Esophagus squamous epithelium (tissue), 5 donors: ENCODE data around the gene PRKG1. TPM values are rescaled to one million over a fixed set of nuclear protein-coding genes. Genes with fewer than 3 reads are reported as not detected.

Experiments used
- DNase-seq: peaks from one replicate; lab custom pipeline; 2025; lab: John Stamatoyannopoulos, UW
- H3K27ac ChIP-seq, 4 donors: fragments of 200-600 bp; sonication (generic); one replicate each; pipeline ENCODE4 v1.5.1; 2016 to 2019; ENCODE audit warnings: mild to moderate bottlenecking in 1 of 4
- H3K27me3 ChIP-seq, 4 donors: fragments of 200-600 bp; sonication (generic); 1 replicate in 3 of 4; 2 replicates in 1 of 4; pipeline versions ENCODE4 v1.5.1 to v1.6.0; 2017 to 2021; ENCODE audit warnings: antibody characterized with exemption in 1 of 4
- H3K36me3 ChIP-seq, 3 donors: fragments of 200-600 bp; sonication (generic); one replicate each; pipeline ENCODE4 v1.5.1; 2016 to 2019
- H3K4me1 ChIP-seq, 3 donors: fragments of 200-600 bp; sonication (generic); one replicate each; pipeline ENCODE4 v1.5.1; 2017 to 2019
- H3K4me3 ChIP-seq, 4 donors: fragments of 200-600 bp; sonication (generic); 1 replicate in 3 of 4; 2 replicates in 1 of 4; pipeline ENCODE4 v1.5.1; 2016 to 2019; ENCODE audit warnings: mild to moderate bottlenecking in 2 of 4, moderate library complexity in 1 of 4
- H3K9me3 ChIP-seq, 3 donors: fragments of 200-600 bp; sonication (generic); one replicate each; pipeline ENCODE4 v1.5.1; 2016 to 2019
- CTCF ChIP-seq, 6 experiments: fragments of 450-650 bp in 4 of 6; fragments of 200-600 bp in 2 of 6; sonication (generic) in 2 of 6; IDR thresholded peaks; one replicate each; pipeline ENCODE4 v1.5.1; 2016 to 2019; ENCODE audit warnings: antibody characterized with exemption in 6 of 6, mild to moderate bottlenecking in 4 of 6, moderate library complexity in 4 of 6
- POLR2A ChIP-seq, 4 donors: fragments of 450-650 bp; IDR thresholded peaks; one replicate each; pipeline ENCODE4 v1.6.1; 2017; ENCODE audit warnings: antibody characterized with exemption in 4 of 4, mild to moderate bottlenecking in 4 of 4, moderate library complexity in 3 of 4
- WGBS, 2 donors: methylation state at CpG; one replicate each; pipeline ENCODE4 v1.1.5; 2018; 5-methylcytosine and 5-hydroxymethylcytosine counted together
- intact Hi-C: fragments of 100-400 bp; cut with DNase I; formaldehyde crosslinking; loops from one replicate; pipeline ENCODE4 v1.15.0; 2022
- total RNA-seq, 4 donors: library from RNA; depleted of rRNA; stranded (reverse); fragments of >200 nt; gene quantifications; one replicate each; pipeline ENCODE4 v1.1.0, GENCODE V29; 2016
- donor health status: DM: yes; HTN: yes; CAD: no.

The PRKG1 gene
- total RNA-seq, 4 donors from 2014 or later: 2.0 to 10.9 (median 3.8) TPM

GRCh38 chr10:51935341-51935740 is 861.1 kb downstream of the PRKG1 start:
- H3K27ac ChIP-seq: no peak overlapping the region
- TF ChIP-seq POLR2A (IDR thresholded peaks at IDR 0.05): no peak
- TF ChIP-seq CTCF (IDR thresholded peaks at IDR 0.05): no peak
- no peak for DNase-seq
- no peaks in the 10 kb centered on the region for H3K36me3 ChIP-seq
- H3K27me3 ChIP-seq: no peaks in the 10 kb centered on the region
- no peak overlapping the region for H3K4me3 ChIP-seq
- no peaks in the 10 kb centered on the region for H3K4me1 ChIP-seq
- WGBS, 2 donors: 70 to 78% methylated on average over 5 of the region's 5 CpGs
- no peaks in the 10 kb centered on the region for H3K9me3 ChIP-seq
- intact Hi-C loops: no loop called here

- Histone ChIP-seq H3K4me3 (no peak overlapping the region), H3K9me3 (no peaks in the 10 kb centered on the region), H3K27me3 (no peaks in the 10 kb centered on the region), H3K27ac (no peak overlapping the region), H3K4me1 (no peaks in the 10 kb centered on the region), H3K36me3 (no peaks in the 10 kb centered on the region)
- no peak for TF ChIP-seq CTCF (IDR thresholded peaks at IDR 0.05)
- TF ChIP-seq POLR2A (IDR thresholded peaks at IDR 0.05): no peak
- no peak for DNase-seq
- intact Hi-C loops: no loop called here
- WGBS, 2 donors: 47 to 48% methylated on average over 7 of the region's 7 CpGs
These were observed 863.2 kb downstream of the PRKG1 start for GRCh38 chr10:51937308-51938140.

- H3K9me3 ChIP-seq: no peaks in the 10 kb centered on the region
- H3K4me1 ChIP-seq: peaks cover 0 to 5% (median 0%) of the 10 kb centered on the region in 3 donors
- H3K27ac ChIP-seq: no peak overlapping the region
- H3K27me3 ChIP-seq: no peaks in the 10 kb centered on the region
- 82 to 86% methylated on average over 8 to 9 of the region's 10 CpGs for WGBS, 2 donors
- no peak for DNase-seq
- intact Hi-C loops: no loop called here
- H3K4me3 ChIP-seq: no peak overlapping the region
- no peak for TF ChIP-seq CTCF (IDR thresholded peaks at IDR 0.05)
- TF ChIP-seq POLR2A (IDR thresholded peaks at IDR 0.05): no peak
- no peaks in the 10 kb centered on the region for H3K36me3 ChIP-seq
These were observed 876.2 kb downstream of the PRKG1 start for GRCh38 chr10:51950371-51950995.

GRCh38 chr10:51950996-51951555 is 876.8 kb downstream of the PRKG1 start:
- intact Hi-C loops: no loop called here
- no peaks in the 10 kb centered on the region for H3K27me3 ChIP-seq
- H3K4me1 ChIP-seq: peaks cover 0 to 5% (median 0%) of the 10 kb centered on the region in 3 donors
- no peak overlapping the region for H3K4me3 ChIP-seq
- WGBS, 2 donors: 75 to 93% methylated on average over 1 of the region's 1 CpG
- no peak overlapping the region for H3K27ac ChIP-seq
- TF ChIP-seq CTCF (IDR thresholded peaks at IDR 0.05) (no peak), POLR2A (IDR thresholded peaks at IDR 0.05) (no peak)
- H3K36me3 ChIP-seq: no peaks in the 10 kb centered on the region
- H3K9me3 ChIP-seq: no peaks in the 10 kb centered on the region
- no peak for DNase-seq

GRCh38 chr10:51951601-51952000 is 877.3 kb downstream of the PRKG1 start:
- Histone ChIP-seq H3K4me1 (peaks cover 0 to 5% (median 0%) of the 10 kb centered on the region in 3 donors), H3K27me3 (no peaks in the 10 kb centered on the region), H3K4me3 (no peak overlapping the region), H3K36me3 (no peaks in the 10 kb centered on the region), H3K9me3 (no peaks in the 10 kb centered on the region), H3K27ac (no peak overlapping the region)
- WGBS, 2 donors: 39 to 56% methylated on average over 1 of the region's 1 CpG
- intact Hi-C loops: no loop called here
- DNase-seq: no peak
- TF ChIP-seq POLR2A (IDR thresholded peaks at IDR 0.05) (no peak), CTCF (IDR thresholded peaks at IDR 0.05) (no peak)
